CD4-positive, alpha-beta T cell (primary cell): ENCODE results near the gene PSMD12. TPM values are rescaled to one million over a fixed set of nuclear protein-coding genes. Genes with fewer than 3 reads are reported as not detected.
A peak's percentile ranks its signal among the peaks of the same experiment; 100 is the strongest.
"Not testable (repeated sequence)": the region's sequence is repeated elsewhere in the genome, so short reads cannot be mapped to it uniquely, and the experiment has no call there.

Experiments
- ATAC-seq: fragments of 200-7000 bp; cut with Tn5 transposase; one replicate; pipeline ENCODE4 v1.10.0; 2022; ENCODE audit warnings: mild to moderate bottlenecking; ENCODE audit not compliant: poor library complexity
- CTCF ChIA-PET: fragments of 350-600 bp; sonication (Branson Sonifier 250); formaldehyde crosslinking; loops from one replicate; lab custom pipeline; 2021; ENCODE audit warnings: antibody characterized with exemption, inconsistent platforms; lab: Charles Lee
- POLR2A ChIA-PET: fragments of 350-600 bp; sonication (Branson Sonifier 250); formaldehyde crosslinking; loops from one replicate; lab custom pipeline; 2021; ENCODE audit warnings: antibody characterized with exemption, inconsistent platforms; lab: Charles Lee
- DNase-seq, 14 experiments: peaks; one replicate each; pipeline ENCODE4 v3.0.0-alpha.2; 2013 to 2020; ENCODE audit warnings: mixed read lengths in 2 of 14
- H3K27ac ChIP-seq, 2 donors: one replicate each; pipeline versions ENCODE4 v1.5.1 to v1.7.0; 2013; ENCODE audit warnings: low read length in 2 of 2, low read depth in 1 of 2, mild to moderate bottlenecking in 1 of 2
- H3K27me3 ChIP-seq, 2 experiments: 1 replicate in 1 of 2; 2 replicates in 1 of 2; pipeline versions ENCODE4 v1.6.1 to v1.7.0; 2013; ENCODE audit warnings: low read length in 2 of 2, control low read depth in 1 of 2, mild to moderate bottlenecking in 1 of 2, moderate library complexity in 1 of 2; ENCODE audit not compliant: insufficient read depth in 2 of 2, control insufficient read depth in 1 of 2
- H3K36me3 ChIP-seq: one replicate; pipeline ENCODE4 v1.6.1; 2013; ENCODE audit warnings: low read length, control low read depth; ENCODE audit not compliant: insufficient read depth
- H3K4me1 ChIP-seq: one replicate; pipeline ENCODE4 v1.6.1; 2013; ENCODE audit warnings: low read length, control low read depth; ENCODE audit not compliant: insufficient read depth
- H3K4me3 ChIP-seq: one replicate; pipeline ENCODE4 v1.5.1; 2013; ENCODE audit warnings: mild to moderate bottlenecking, low read length, moderate library complexity
- H3K9me3 ChIP-seq, 2 experiments: 1 replicate in 1 of 2; 2 replicates in 1 of 2; pipeline versions ENCODE4 v1.6.1 to v1.7.0; 2013; ENCODE audit warnings: low read length in 2 of 2, mild to moderate bottlenecking in 2 of 2, control low read depth in 1 of 2, moderate library complexity in 1 of 2; ENCODE audit not compliant: control insufficient read depth in 1 of 2, insufficient read depth in 1 of 2
- H3K27ac Mint-ChIP-seq: one replicate; pipeline ENCODE4 v1.8.0; 2020; ENCODE audit warnings: mixed read lengths
- H3K27me3 Mint-ChIP-seq: one replicate; pipeline ENCODE4 v1.8.0; 2021; ENCODE audit warnings: mixed read lengths
- H3K36me3 Mint-ChIP-seq: one replicate; pipeline ENCODE4 v1.8.0; 2021; ENCODE audit warnings: low read depth, mixed read lengths
- H3K4me1 Mint-ChIP-seq: one replicate; pipeline ENCODE4 v1.8.0; 2021; ENCODE audit warnings: low read depth, mixed read lengths
- H3K4me3 Mint-ChIP-seq: one replicate; pipeline ENCODE4 v1.8.0; 2020; ENCODE audit warnings: mild to moderate bottlenecking, mixed read lengths
- H3K9me3 Mint-ChIP-seq: one replicate; pipeline ENCODE4 v1.8.0; 2020; ENCODE audit warnings: mixed read lengths
- CTCF ChIP-seq: fragments of 200-600 bp; IDR thresholded peaks from one replicate; pipeline ENCODE4 v1.8.0; 2022; ENCODE audit warnings: antibody characterized with exemption, mild to moderate bottlenecking
- intact Hi-C, 2 experiments: fragments of 100-400 bp; cut with DNase I in 1 of 2; cut with micrococcal nuclease in 1 of 2; formaldehyde crosslinking; loops; one replicate each; pipeline versions ENCODE4 v1.15.1 to v1.9.0; 2023 to 2025; cut with DNase I, micrococcal nuclease
- total RNA-seq, 174 experiments: library from RNA in 2 of 174; stranded (reverse) in 2 of 174; gene quantifications; one replicate each; pipeline ENCODE4 v1.2.3 and lab custom pipeline; 2021 to 2026

The PSMD12 gene
- total RNA-seq, 2 experiments from 2014 or later, result 49.3 to 52.5 TPM

- no peak for TF ChIP-seq CTCF
- no peaks in the 10 kb centered on the region for H3K9me3 ChIP-seq
- no peaks in the 10 kb centered on the region for H3K4me1 ChIP-seq
Measured at GRCh38 chr17:67312265-67312664, 54.1 kb downstream of the PSMD12 start.

DNA sequence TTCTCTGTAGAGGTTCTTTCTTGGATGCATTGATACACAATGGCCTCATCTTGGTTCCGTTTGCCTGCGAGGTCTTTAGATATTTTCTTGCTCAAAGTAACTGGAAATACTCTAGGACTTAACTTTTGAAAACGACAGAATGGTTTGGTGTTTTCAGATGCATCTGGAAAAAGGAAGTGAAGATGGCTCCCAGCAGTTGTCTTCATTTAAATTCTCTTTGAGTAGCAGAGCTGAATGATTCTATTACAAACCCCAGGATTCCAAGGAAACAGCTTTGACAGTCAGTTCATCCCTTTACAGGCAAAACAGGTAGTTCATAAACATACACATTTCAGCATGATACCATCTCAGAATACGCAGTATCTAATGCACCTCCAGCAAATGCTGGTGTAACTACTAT is 54.8 kb downstream of the PSMD12 start:
- intact Hi-C loops, result no loop called here
- CTCF ChIA-PET, result no interaction called here
- no peaks in the 10 kb centered on the region for H3K9me3 ChIP-seq
- H3K27me3 ChIP-seq, result no peaks in the 10 kb centered on the region
- H3K27me3 Mint-ChIP-seq, result no peaks in the 10 kb centered on the region
- DNase-seq (no peak), ATAC-seq (no peak)
- no peak overlapping the region for H3K4me3 Mint-ChIP-seq
- H3K9me3 Mint-ChIP-seq, result no peaks in the 10 kb centered on the region
- no peak overlapping the region for H3K4me3 ChIP-seq
- H3K36me3 ChIP-seq, result no peaks in the 10 kb centered on the region
- no peak overlapping the region for H3K27ac Mint-ChIP-seq
- POLR2A ChIA-PET, result no interaction called here
- no peaks in the 10 kb centered on the region for H3K36me3 Mint-ChIP-seq
- no peak overlapping the region for H3K27ac ChIP-seq
- TF ChIP-seq CTCF, result no peak
- H3K4me1 Mint-ChIP-seq, result no peaks in the 10 kb centered on the region
- H3K4me1 ChIP-seq, result no peaks in the 10 kb centered on the region

More at GRCh38 chr17:67312265-67312664, 54.1 kb downstream of the PSMD12 start:
- DNase-seq, result peak in 2 of 14 experiments; percentile 26 to 32
- ChIA-PET CTCF (no interaction called here), POLR2A (no interaction called here)
- H3K27me3 Mint-ChIP-seq, result no peaks in the 10 kb centered on the region
- no peaks in the 10 kb centered on the region for H3K9me3 Mint-ChIP-seq
- Histone ChIP-seq H3K4me3 (no peak overlapping the region), H3K27ac (no peak overlapping the region), H3K27me3 (no peaks in the 10 kb centered on the region), H3K36me3 (no peaks in the 10 kb centered on the region)
- no peaks in the 10 kb centered on the region for H3K4me1 Mint-ChIP-seq
- intact Hi-C loops, result no loop called here
- H3K4me3 Mint-ChIP-seq, result no peak overlapping the region
- no peaks in the 10 kb centered on the region for H3K36me3 Mint-ChIP-seq
- no peak overlapping the region for H3K27ac Mint-ChIP-seq
- ATAC-seq, result no peak

DNA sequence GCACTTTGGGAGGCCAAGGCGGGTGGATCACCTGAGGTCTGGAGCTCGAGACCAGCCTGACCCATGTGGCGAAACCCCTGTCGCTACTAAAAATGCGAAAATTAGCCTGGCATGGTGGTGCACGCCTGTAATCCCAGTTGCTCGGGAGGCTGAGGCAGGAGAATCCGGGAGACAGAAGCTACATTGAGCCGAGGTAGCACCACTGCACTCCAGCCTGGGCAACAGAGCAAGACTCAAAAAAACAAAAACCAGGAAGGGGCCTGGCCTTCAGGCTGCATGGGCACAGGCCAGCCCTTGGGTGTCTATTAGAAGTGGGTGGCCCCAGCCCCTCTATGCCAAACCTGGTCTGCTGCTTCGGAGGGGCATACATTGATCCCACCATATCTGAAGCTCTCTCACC is 56.0 kb downstream of the PSMD12 start:
- H3K9me3 Mint-ChIP-seq, result no peaks in the 10 kb centered on the region
- H3K9me3 ChIP-seq, result no peaks in the 10 kb centered on the region
- H3K4me3 Mint-ChIP-seq, result no peak overlapping the region
- no peaks in the 10 kb centered on the region for H3K27me3 Mint-ChIP-seq
- DNase-seq (no peak), ATAC-seq (no peak)
- CTCF ChIA-PET, result no interaction called here
- H3K36me3 ChIP-seq, result no peaks in the 10 kb centered on the region
- intact Hi-C loops, result no loop called here
- H3K27ac Mint-ChIP-seq, result no peak overlapping the region
- H3K27ac ChIP-seq, result no peak overlapping the region
- POLR2A ChIA-PET, result no interaction called here
- TF ChIP-seq CTCF, result no peak
- no peaks in the 10 kb centered on the region for H3K36me3 Mint-ChIP-seq
- H3K4me3 ChIP-seq, result no peak overlapping the region
- H3K27me3 ChIP-seq, result no peaks in the 10 kb centered on the region
- no peaks in the 10 kb centered on the region for H3K4me1 ChIP-seq
- no peaks in the 10 kb centered on the region for H3K4me1 Mint-ChIP-seq

DNA sequence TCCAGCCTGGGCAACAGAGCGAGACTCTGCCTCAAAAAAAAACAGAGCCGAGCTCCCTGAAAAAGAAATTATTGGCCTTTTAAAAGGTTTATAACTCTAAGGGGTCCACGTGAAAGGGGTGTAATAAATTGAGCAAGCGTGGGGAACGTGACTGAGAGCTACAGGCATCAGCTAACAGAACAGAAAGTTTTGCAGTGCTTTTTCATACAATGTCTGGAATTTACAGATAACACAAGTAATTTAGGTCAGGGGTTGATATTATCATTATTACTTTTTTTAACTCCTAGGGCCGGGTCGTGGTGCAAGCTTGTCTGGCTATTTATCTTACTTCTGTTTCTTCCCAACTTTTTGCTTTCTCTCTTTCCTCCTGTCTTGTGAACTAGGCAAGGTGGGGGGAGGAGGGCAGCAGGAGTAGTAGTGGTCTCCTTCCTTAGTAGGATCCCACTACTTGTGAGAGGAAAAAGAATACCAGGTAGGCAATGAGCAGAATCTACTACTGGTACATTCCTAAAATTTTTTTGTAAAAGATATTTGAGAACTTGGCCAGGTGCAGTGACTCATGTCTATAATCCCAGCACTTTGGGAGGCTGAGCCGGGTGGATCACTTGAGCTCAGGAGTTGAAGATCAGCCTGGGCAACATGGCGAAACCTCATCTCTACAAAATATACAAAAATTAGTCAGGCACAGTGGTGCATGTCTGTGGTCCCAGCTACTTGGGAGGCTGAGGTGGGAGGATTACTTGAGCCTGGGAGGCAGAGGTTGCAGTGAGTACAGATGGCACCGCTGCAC is 60.7 kb downstream of the PSMD12 start:
- CTCF ChIA-PET, H3K4me1 ChIP-seq, H3K4me3 ChIP-seq, POLR2A ChIA-PET, H3K27ac ChIP-seq, H3K27me3 Mint-ChIP-seq, H3K9me3 ChIP-seq, H3K4me3 Mint-ChIP-seq, H3K9me3 Mint-ChIP-seq, ATAC-seq, DNase-seq, H3K4me1 Mint-ChIP-seq, H3K27me3 ChIP-seq, H3K36me3 ChIP-seq, H3K27ac Mint-ChIP-seq, intact Hi-C loops, H3K36me3 Mint-ChIP-seq: not testable (repeated sequence)
